CD4-positive, alpha-beta T cell treated with Interleukin-17A for 1 hour (primary cell): ENCODE data around the gene ABHD6.
"Not testable (repeated sequence)": the region's sequence is repeated elsewhere in the genome, so short reads cannot be mapped to it uniquely, and the experiment has no call there.

Experiments
- DNase-seq: peaks from one replicate; pipeline ENCODE4 v3.0.0-alpha.2; 2020

The ABHD6 gene

DNA sequence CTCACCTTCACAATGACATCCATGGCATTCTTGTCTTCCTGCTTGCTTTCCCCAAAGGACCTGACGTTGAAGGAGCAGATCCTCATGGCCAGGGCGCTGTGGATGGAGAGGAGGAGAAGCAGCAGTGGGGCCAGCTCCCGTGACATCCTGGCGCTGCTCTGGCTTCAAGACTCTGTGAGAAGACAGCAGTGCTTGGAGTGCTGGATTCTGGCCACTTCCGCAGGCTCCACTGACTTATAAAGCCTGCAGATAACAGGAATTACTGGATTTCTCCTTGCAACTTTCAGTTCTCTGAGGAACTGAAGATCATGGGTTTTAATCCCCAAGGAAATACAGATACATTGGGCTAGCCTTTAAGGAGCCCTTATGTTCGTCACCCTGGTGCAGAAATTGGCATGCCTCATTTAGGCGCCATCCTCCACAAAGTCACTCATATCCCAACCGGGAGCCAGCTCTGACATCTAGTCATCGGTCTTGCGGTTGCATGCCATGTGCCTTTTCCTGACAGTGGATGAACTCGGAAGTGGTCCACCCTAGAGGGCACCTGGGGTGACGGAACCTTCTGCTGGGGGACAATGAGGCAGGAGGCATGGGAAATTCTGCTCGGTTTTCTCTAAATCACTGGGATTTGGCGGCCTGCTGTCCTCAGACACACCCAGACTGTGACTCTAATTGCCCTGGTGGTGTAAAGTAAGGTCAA lies 26.7 kb upstream of the ABHD6 start, which contains the start of gene DNASE1L3:
Gene DNASE1L3, minus strand, starts transcription at position 212 of the 700 bp plus-strand sequence. Its CDS starts 66 bp downstream, at position 146.
- DNase-seq = no peak

DNA sequence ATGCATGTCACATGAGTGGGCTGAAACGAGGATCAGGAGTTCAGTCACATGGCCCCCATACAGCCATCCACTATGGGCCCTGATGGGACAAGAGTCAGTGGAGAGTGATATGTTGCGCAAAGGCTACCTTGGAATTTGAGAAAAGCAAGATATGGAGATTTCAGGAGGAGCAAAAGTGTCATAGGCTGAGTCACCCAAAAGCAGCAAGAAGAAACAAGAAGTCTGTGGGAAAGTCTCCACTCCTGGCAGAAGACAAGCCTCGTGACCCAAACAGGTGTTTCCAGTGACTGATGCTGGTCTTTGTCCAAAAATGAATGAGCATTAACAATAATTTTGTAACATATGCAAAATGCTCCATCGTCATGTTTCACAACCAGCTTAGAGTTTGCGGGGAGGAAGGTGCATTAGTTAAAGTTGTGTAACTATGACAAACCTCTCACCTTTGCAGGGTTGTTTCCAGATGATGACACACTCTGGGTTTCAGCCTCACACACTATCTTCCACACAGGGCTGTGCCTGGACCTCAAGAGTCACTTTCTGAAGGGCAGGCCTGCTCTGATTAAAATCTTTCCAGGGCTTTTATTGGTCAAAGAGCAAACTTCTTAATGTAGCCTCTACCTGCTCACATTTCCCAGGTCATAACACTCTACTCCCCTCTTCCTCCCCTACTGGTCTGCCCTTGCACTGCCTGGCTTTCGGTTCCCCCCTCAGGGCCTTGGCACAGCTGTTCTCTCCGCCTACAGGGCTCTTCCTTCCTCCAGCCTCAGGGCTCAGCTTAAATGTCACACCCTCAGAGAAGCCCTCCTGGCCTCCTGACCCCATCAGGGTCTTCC lies 22.9 kb upstream of the ABHD6 start:
- no peak for DNase-seq

DNA sequence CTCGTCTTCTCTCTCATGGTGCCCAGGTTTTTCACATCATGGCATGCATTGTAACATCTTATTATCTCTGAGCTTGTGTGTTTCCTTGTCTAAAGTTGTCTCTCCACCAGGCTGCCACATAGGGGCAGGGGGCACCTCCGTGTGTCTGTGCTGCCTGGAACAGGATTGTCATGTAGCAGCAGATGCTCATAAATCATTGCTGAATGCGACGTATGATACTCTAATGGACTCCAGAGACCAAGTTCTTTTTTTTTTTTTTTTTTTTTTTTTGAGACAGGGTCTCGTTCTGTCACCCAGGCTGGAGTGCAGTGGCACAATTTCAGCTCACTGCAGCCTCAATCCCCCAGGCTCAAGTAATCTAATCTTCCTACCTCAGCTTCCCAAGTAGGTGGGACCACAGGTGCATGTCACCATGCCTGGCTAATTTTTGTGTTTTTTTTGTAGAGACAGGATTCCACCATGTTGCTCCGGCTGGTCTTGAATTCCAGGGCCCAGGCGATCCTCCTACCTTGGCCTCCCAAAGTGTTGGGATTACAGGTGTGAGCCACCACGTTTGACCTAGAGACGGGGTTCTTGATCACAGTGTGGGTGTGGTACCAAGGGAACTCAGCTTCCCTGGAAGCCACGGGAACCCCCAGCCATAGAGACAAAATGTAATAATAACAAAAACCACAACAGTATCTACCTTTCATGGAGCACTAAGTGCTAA lies 22.1 kb upstream of the ABHD6 start:
- no peak for DNase-seq

- DNase-seq = no peak
Observed at GRCh38 chr3:58216496-58217195, 20.9 kb upstream of the ABHD6 start.

DNA sequence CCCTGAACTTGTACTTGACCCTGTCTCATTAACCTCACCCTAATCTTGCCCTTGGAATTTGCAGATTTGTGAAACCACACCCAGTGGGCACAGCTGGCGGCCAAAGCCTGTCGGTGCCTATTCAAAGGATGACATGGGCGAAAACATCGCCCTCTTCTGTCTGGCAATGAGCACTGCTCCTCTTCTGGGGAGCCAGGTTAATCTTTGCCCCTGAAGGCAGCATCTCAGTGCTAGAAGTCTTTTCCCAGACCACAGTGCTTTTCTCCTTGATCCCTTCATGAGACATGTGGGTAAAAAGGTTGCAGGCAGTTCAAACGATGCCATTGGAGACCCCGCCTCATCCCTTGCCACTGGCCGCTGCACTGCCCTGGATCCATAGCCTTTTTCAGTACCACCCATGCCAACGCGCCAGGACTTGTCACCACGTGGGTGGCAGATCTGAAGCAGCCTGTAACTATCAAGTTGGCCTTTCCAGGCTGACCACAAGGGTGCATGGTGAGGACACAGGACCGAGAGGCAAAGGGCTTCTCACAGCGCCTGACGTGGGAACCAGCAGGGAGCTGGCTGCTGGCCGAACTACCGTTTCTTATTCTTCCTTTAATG lies 20.3 kb upstream of the ABHD6 start:
- peak; percentile 68 for DNase-seq

- DNase-seq = no peak
Observed at GRCh38 chr3:58218904-58219303, 18.7 kb upstream of the ABHD6 start.

GRCh38 chr3:58222161-58222724 lies 15.3 kb upstream of the ABHD6 start:
- no peak for DNase-seq

DNA sequence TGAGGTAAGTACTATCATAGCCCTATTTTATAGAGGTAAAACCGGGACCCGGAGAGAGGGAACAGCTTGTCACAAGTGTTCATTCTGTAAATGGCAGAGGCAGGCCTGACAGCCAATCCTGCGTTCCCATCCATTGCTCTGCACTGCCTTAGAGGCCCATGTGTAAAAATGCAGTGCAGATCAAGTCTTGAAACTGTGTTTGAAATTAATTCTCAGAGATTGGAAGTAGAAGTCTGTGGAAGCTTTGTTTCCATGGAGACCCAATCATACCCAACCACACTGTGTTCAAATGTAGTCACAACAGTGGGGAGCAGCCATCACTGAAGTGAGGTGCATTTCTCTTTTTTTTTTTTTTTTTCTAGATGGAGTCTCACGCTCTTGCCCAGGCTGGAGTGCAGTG lies 13.7 kb upstream of the ABHD6 start:
- DNase-seq = no peak

GRCh38 chr3:58227933-58228332 lies 9.7 kb upstream of the ABHD6 start:
- DNase-seq = not testable (repeated sequence)

GRCh38 chr3:58230876-58231552 lies 6.6 kb upstream of the ABHD6 start:
- no peak for DNase-seq

- DNase-seq = no peak
Observed at GRCh38 chr3:58231666-58232065, 5.9 kb upstream of the ABHD6 start.

DNA sequence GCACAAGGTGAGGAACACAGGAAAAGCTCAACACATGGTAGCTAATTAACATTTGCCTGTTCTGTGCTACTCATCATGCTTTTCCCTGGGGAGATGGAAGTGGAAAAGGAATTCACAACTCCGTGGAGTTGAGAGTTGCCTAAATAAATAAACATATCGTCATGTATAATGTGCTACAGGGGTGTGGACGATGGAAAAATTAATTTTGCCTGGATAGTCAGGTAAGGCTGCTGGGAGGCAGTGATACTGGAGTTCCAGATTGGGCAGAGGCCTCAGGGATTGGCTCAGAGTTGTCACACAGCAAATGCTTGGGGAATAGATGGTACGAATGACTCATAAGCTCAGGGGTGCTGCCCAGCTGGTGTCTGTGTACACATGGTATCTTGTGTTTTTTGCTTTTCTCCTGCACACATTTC lies 3.1 kb upstream of the ABHD6 start:
- no peak for DNase-seq

- DNase-seq = no peak
Observed at GRCh38 chr3:58235970-58236369, 1.6 kb upstream of the ABHD6 start.

DNA sequence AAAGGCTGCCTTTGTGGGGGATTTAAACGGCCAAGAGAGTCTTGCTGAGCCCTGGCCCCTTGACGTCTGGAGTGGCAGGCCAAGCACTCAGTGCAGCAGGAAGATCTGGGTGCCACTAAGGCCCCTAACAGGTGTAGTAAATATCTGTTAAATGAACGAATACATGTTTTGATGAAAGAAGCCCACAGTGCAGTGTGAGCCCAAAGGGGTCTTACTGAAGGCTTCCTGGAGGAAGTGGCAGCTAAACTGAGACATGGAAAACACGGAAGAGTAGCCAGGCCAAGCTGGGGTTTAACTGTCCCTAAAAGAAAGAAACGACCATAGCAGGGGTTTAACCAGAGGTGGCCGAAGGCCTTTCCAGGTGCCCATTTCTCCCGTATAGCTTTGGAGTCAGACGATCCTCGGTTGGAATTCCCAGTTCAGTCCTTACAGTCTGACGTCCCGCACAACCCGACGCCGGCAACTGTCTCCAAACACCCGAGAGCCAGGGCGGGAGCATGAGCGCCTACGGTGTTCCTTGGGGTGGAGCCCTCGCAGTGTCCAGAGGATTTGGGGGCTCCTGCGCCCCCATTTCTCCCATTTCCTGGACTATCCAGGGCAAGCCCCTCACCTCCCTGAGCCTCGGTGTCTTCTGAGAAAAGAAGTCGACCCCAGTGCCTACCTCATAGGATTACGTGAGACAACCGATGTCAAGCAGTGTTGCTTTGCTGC lies 910 bp upstream of the ABHD6 start:
- DNase-seq = no peak

DNA sequence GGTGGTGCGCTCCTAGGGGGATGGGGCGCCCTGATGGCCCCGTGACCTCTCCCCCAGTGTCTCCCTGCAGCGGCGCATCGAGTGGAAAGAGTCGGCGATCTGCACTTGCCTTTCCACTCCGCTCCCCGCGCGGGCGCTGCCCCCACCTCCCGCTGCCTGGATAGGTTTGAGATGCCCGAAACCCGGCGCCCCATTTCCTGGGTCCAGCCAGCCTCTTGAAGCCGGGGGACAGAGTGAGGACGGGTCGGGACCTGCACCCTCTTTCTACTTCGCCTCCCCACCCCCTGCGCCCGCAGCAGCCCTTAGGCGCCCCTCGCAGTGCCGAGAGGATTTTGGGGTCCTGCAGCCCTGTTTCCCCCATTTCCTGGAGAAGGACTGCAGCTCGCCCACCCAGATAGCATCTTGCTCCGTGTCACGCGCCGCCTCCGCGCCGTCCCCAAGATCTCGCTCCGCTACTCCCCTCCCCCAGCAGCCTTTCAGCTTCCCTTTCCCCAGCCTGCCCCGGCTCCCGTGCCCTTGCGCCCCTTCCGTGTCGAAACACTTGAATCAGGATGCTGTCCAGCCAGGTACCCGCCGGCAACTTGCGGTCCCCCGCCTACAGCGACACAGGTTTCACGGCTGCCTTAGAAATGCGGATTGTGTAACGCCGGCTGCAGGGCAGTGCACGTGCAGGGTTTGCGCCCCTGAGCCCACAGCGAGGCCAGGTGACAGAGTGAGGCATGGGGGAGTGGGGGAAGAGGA lies 519 bp downstream of the ABHD6 start:
- peak; percentile 41 for DNase-seq

DNA sequence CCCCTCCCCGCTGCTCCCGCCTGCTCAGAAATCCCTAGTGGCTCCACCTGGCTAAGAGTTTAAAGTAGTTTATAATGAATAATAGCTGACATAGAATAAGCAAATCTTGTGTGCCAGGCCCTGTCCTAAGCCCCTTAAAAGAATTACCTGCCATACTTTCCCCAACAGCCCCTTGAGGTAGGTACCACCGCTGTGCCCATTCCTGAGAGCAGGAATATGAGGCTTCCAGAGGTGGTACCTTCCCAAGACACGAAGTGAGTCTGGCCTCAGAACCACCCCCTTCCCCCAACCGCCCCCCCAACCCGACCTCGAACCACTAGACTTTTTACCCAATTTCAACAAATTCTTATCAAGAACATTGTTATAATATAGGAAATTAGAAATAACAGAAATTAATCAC lies 1.2 kb downstream of the ABHD6 start:
- DNase-seq = no peak

DNA sequence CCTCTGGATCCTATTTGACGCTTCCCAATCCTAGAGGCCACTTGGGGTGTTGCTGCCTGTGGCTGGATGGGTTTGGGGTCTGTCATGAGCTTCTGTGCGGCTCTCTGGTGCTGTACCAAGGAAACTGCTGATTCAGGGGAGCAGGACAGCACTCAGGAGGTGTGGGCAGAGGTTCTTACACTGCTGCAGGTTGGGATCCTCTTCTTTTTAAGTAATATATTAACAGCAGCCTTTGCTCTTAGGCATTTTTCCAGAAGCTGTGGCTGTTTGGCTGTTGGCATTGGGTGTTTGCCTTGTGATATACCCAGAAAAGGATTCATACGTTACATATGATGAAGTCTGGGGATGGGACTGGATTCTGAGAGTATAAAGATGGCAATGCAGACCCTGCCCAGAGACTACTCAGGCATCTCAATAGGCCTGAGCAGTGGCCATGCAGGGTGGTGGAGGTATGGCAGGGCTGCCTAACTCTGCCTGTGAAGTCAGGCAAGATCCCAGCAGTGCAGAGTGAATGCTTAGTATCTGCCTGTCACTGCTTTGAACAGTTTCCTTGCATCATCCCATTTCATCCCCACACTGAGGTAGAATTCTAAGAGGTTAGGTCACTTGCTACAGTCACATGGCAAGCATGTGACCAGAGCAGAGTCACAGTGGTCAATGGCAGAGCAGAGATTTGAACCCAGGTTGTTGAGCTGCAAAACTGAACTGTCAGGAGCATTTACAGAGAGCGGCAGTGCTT lies 3.9 kb downstream of the ABHD6 start:
- DNase-seq = no peak

GRCh38 chr3:58242340-58242739 lies 4.7 kb downstream of the ABHD6 start:
- DNase-seq = no peak

DNA sequence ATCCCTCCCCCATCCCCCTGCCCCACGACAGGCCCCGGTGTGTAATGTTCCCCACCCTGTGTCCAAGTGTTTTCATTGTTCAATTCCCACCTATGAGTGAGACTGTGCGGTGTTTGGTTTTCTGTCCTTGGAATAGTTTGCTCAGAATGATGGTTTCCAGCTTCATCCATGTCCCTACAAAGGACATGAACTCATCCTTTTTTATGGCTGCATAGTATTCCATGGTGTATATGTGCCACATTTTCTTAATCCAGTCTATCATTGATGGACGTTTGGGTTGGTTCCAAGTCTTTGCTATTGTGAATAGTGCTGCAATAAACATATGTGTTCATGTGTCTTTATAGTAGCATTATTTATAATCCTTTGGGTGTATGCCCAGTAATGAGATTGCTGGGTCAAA lies 5.3 kb downstream of the ABHD6 start:
- not testable (repeated sequence) for DNase-seq
